Keratinocyte (primary cell): ENCODE data around the gene BMPR1B. TPM values are rescaled to one million over a fixed set of nuclear protein-coding genes. Genes with fewer than 3 reads are reported as not detected.
A peak's percentile ranks its signal among the peaks of the same experiment; 100 is the strongest.

Source experiments
- DNase-seq: peaks from one replicate; pipeline ENCODE4 v3.0.0-alpha.2; 2011; ENCODE audit warnings: low read depth, missing footprints, low spot score
- FAIRE-seq: peaks from 2 replicates; lab custom pipeline; 2011; peaks lifted over from hg19 to GRCh38; lab: Jason Lieb, UNC
- H2AFZ ChIP-seq: 2 replicates; pipeline ENCODE4 v1.6.0; 2012; ENCODE audit warnings: low read length, control low read depth, inconsistent platforms; ENCODE audit not compliant: control insufficient read depth
- H3K27ac ChIP-seq: 2 replicates; pipeline ENCODE4 v1.5.1; 2011; ENCODE audit warnings: low read length; ENCODE audit not compliant: control insufficient read depth, insufficient read depth
- H3K27me3 ChIP-seq: 3 replicates; pipeline ENCODE4 v1.6.0; 2011; ENCODE audit warnings: low read length; ENCODE audit not compliant: control insufficient read depth, insufficient read depth; ENCODE audit errors: extremely low read depth
- H3K36me3 ChIP-seq, 2 experiments: 2 replicates in 1 of 2; 3 replicates in 1 of 2; pipeline ENCODE4 v1.5.1; 2011; ENCODE audit warnings: low read length in 2 of 2, mild to moderate bottlenecking in 1 of 2; ENCODE audit not compliant: control insufficient read depth in 2 of 2, insufficient read depth in 2 of 2; ENCODE audit errors: extremely low read depth in 1 of 2
- H3K4me1 ChIP-seq: 3 replicates; pipeline ENCODE4 v1.5.1; 2011; ENCODE audit warnings: low read length; ENCODE audit not compliant: control insufficient read depth, insufficient read depth; ENCODE audit errors: extremely low read depth
- H3K4me2 ChIP-seq: 3 replicates; pipeline ENCODE4 v1.6.0; 2011; ENCODE audit warnings: low read depth, low read length; ENCODE audit not compliant: control insufficient read depth, insufficient read depth; ENCODE audit errors: extremely low read depth
- H3K4me3 ChIP-seq, 3 experiments: fragments of 200-600 bp in 1 of 3; sonication (generic) in 1 of 3; 2 replicates in 2 of 3; 3 replicates in 1 of 3; pipeline ENCODE4 v1.5.1; 2011 to 2016; ENCODE audit warnings: low read length in 3 of 3, mild to moderate bottlenecking in 3 of 3, control low read depth in 2 of 3, inconsistent platforms in 1 of 3, low read depth in 1 of 3, mixed read lengths in 1 of 3, mixed run types in 1 of 3, moderate library complexity in 1 of 3; ENCODE audit not compliant: control insufficient read depth in 2 of 3, insufficient read depth in 2 of 3; ENCODE audit errors: extremely low read depth in 1 of 3
- H3K79me2 ChIP-seq: 2 replicates; pipeline ENCODE4 v1.6.0; 2012; ENCODE audit warnings: low read length; ENCODE audit not compliant: control insufficient read depth, insufficient read depth
- H3K9ac ChIP-seq: 3 replicates; pipeline ENCODE4 v1.6.0; 2011; ENCODE audit warnings: low read length; ENCODE audit not compliant: control insufficient read depth, insufficient read depth; ENCODE audit errors: extremely low read depth
- H3K9me1 ChIP-seq: 3 replicates; pipeline ENCODE4 v1.6.0; 2011; ENCODE audit warnings: low read length; ENCODE audit not compliant: control insufficient read depth, insufficient read depth; ENCODE audit errors: extremely low read depth
- H3K9me3 ChIP-seq: 2 replicates; pipeline ENCODE4 v1.5.1; 2012; ENCODE audit warnings: low read depth, low read length; ENCODE audit not compliant: control insufficient read depth
- H4K20me1 ChIP-seq: 3 replicates; pipeline ENCODE4 v1.6.0; 2011; ENCODE audit warnings: low read length; ENCODE audit not compliant: control insufficient read depth, insufficient read depth; ENCODE audit errors: extremely low read depth
- CTCF ChIP-seq, 3 experiments: IDR thresholded peaks in 1 of 3; conservative IDR thresholded peaks in 1 of 3; optimal IDR thresholded peaks in 1 of 3; 2 replicates in 2 of 3; 3 replicates in 1 of 3; pipeline versions ENCODE3 to v1.5.1; 2011; ENCODE audit warnings: low read length in 3 of 3, mild to moderate bottlenecking in 3 of 3, moderate library complexity in 2 of 3, control low read depth in 1 of 3, inconsistent platforms in 1 of 3; ENCODE audit not compliant: insufficient read depth in 2 of 3; ENCODE audit errors: extremely low read depth in 1 of 3
- EZH2 ChIP-seq: IDR thresholded peaks from one replicate; pipeline ENCODE4 v1.6.1; 2012; ENCODE audit warnings: inconsistent platforms, mild to moderate bottlenecking, low read length, moderate library complexity
- dilution Hi-C: fragments of 300-500 bp; cut with MboI; formaldehyde crosslinking; loops from one replicate; pipeline ENCODE4 v1.7.0; 2020; ENCODE audit warnings: low sequenced_read_pairs; ENCODE audit not compliant: extremely low pct_ligation_motif_present
- polyA plus RNA-seq, 5 experiments: library from polyadenylated mRNA; depleted of rRNA in 3 of 5; stranded (reverse) in 3 of 5; stranded (forward) in 1 of 5; unstranded in 1 of 5; fragments of >200 nt; gene quantifications; 1 replicate in 1 of 5; 2 replicates in 3 of 5; 3 replicates in 1 of 5; pipeline versions ENCODE4 v1.2.1 to v1.2.3, GENCODE V29; 2011 to 2012; ENCODE audit warnings: missing spikeins in 2 of 5, low read depth in 1 of 5, low replicate concordance in 1 of 5

BMPR1B gene
- polyA plus RNA-seq, 1 donor (not counting 4 experiments of a cell fraction or from before 2014, with no cell fraction given), result 0.89 TPM

GRCh38 chr4:95204267-95204844, 446.6 kb downstream of the BMPR1B start:
- no peak for DNase-seq
- Histone ChIP-seq H2AFZ (no peak overlapping the region), H3K79me2 (no peaks in the 10 kb centered on the region), H3K9ac (no peak overlapping the region), H3K27me3 (no peaks in the 10 kb centered on the region), H3K27ac (no peak overlapping the region), H4K20me1 (no peaks in the 10 kb centered on the region), H3K36me3 (no peaks in the 10 kb centered on the region), H3K9me1 (no peaks in the 10 kb centered on the region), H3K9me3 (no peaks in the 10 kb centered on the region), H3K4me3 (no peak overlapping the region), H3K4me2 (no peak overlapping the region), H3K4me1 (no peaks in the 10 kb centered on the region)
- TF ChIP-seq CTCF (optimal IDR thresholded peaks at IDR 0.05 in 1 of 3, IDR thresholded peaks at IDR 0.05 in 1 of 3, conservative IDR thresholded peaks at IDR 0.05 in 1 of 3; ENCODE audit: extremely low read depth in 1 of 3, insufficient read depth in 2 of 3, low read length in 3 of 3) (no peak), EZH2 (no peak)
- no peak for FAIRE-seq
- dilution Hi-C loops, result no loop called here

- no peak overlapping the region for H3K4me3 ChIP-seq
- H3K36me3 ChIP-seq, result no peaks in the 10 kb centered on the region
- H3K4me2 ChIP-seq, result no peak overlapping the region
- TF ChIP-seq EZH2, result no peak
- TF ChIP-seq CTCF (optimal IDR thresholded peaks at IDR 0.05 in 1 of 3, IDR thresholded peaks at IDR 0.05 in 1 of 3, conservative IDR thresholded peaks at IDR 0.05 in 1 of 3; ENCODE audit: extremely low read depth in 1 of 3, insufficient read depth in 2 of 3, low read length in 3 of 3), result peak in 2 of 3 experiments; percentile 15
- H2AFZ ChIP-seq, result no peak overlapping the region
- H3K9me1 ChIP-seq, result no peaks in the 10 kb centered on the region
- H3K4me1 ChIP-seq, result no peaks in the 10 kb centered on the region
- no peaks in the 10 kb centered on the region for H3K79me2 ChIP-seq
- H4K20me1 ChIP-seq, result no peaks in the 10 kb centered on the region
- no peak for FAIRE-seq
- no peaks in the 10 kb centered on the region for H3K27me3 ChIP-seq
- dilution Hi-C loops, result no loop called here
- no peak overlapping the region for H3K9ac ChIP-seq
- no peak for DNase-seq
- no peaks in the 10 kb centered on the region for H3K9me3 ChIP-seq
- no peak overlapping the region for H3K27ac ChIP-seq
Measured at GRCh38 chr4:95204873-95205272, 447.1 kb downstream of the BMPR1B start.
